SKM-1 (cell line): ENCODE results near the gene CCDC80.
"Not testable (repeated sequence)": the region's sequence is repeated elsewhere in the genome, so short reads cannot be mapped to it uniquely, and the experiment has no call there.

Experiments
- DNase-seq: peaks from one replicate; lab custom pipeline; 2025; ENCODE audit not compliant: unreplicated experiment; lab: John Stamatoyannopoulos, UW

Gene CCDC80

DNA sequence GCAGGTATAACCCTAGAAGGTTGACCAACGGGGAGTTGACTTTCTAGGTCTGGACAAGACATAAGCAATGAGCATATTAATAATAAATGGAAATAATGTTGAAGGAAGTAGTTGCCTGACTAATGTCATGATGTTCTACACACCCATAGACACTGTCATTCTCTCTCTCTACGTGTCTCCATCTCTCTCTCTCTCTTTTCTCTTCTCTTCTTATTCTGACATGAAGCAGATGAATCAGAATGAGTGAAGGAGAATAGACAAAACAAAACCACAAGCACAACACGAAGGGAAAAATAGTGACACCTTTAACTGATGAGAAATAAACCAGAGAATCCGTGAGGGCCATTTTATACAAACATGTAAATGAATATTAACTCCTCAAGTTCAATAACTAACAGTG, 26.7 kb upstream of the CCDC80 start:
- no peak for DNase-seq

DNA sequence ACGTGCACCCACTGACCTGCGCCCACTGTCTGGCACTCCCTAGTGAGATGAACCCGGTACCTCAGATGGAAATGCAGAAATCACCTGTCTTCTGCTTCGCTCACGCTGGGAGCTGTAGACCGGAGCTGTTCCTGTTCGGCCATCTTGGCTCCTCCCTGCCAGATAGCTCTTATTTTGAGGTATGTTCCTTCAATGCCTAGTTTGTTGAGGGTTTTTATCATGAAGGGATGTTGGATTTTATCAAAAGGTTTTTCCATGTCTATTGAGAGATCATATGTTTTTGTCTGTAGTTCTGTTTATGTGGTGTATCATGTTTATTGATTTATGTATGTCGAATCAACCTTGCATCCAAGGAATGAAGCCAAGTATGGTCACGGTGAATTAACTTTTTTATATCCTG, 24.1 kb upstream of the CCDC80 start:
- not testable (repeated sequence) for DNase-seq

DNA sequence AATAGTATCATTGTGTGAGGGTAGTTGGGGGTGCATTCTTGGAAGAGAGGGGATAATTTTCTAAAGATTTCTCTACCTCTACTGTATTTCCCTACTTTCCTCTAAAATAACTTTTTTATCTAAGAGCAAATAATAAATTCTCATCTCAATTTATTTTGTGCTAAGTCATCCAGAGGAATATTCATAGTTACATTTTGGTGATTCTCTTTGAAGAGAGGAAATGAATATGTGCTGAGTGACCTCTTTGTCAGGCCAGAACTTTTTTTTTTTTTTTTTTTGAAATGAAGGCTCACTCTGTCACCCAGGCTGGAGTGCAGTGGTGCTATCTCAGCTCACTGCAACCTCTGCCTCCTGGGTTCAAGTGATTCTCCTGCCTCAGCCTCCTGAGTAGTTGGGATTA, 15.1 kb upstream of the CCDC80 start:
- DNase-seq: no peak

DNA sequence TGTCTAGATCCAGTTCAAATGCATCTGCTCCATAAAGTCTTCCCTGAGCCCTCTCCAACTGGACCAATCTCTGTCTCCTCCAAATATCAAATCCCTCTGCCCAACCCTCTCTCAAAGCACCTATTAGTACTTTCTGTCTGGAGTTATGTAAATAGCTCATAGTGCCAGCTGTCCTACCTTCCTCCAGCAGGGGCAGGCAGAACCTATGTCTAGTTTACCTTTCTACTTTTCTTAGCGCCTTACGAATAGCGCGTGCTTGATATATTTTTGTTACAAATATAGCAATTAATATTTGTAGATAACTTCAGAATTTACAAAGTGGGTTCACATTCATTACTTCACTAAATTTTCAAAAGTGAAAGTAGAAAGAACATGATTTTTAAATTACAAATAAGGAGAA, 14.0 kb upstream of the CCDC80 start:
- no peak for DNase-seq

DNA sequence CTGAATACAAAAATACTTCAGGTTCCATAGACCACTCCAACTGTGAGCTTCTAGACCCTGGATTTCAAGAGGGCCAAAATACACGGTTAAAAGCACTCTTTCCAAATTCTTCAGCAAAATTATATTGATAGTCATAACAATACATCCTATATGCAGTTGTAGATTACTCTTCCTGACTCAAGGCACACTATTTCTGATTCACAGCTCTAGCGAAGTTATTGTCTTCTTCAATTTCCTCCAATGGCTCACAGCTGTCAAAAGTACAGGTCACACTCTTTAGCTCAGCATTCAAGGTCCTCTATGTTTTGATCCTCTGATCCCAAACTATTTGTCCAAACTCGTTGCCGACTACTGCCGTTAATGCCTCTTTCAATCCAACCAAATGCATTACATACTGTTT, 13.5 kb upstream of the CCDC80 start:
- no peak for DNase-seq

DNA sequence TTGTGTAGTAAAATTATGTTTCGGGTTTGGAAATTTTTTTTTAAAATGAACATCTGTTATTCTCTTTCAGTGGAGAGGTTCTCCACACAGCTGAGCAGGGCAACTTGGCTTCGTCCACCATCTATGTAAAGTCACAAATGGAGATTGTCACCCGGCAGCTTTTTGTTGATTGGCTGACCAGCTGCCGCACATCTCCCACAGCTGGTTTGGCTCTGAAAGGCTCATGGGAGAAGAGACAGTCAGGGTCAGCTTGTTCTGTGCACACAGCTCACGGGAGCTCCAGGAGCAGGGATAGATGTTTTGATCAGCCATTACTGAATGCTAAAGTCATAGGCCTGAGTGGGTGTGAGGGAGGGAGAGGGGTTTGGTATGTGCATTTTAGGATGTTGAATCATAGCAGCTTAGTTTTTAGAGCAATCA, 12.9 kb upstream of the CCDC80 start:
- no peak for DNase-seq

DNA sequence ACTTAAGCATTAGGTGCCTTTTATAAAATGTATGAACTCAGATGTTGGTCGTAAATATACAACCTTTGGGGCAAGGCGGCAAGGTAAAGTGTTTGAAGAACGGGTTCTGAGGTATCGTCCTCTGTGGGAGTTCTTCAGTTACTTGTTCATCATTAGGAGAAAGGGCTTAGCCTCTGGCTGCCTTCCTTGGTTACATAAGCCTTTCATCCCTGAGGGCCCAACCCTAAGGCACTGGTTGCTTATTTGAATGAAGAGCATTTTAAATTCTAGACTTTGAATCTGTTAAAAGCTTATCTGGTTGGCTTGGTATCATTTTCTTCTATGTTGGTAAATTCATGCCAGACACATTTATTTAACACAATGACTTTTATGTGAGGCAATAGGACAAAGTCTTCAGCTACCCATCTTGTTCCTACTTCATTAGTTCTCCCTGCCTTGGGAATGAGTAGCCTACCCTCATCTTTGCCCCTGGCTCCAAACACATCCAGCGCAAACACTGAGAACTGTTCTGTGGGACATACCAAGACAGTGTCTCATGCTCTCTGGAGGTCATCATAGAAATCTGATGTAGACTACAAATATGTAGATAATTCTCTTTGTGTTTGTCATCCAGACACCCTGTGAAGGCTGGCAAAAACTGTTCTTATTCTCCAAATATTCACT, 12.4 kb upstream of the CCDC80 start:
- DNase-seq: no peak

DNA sequence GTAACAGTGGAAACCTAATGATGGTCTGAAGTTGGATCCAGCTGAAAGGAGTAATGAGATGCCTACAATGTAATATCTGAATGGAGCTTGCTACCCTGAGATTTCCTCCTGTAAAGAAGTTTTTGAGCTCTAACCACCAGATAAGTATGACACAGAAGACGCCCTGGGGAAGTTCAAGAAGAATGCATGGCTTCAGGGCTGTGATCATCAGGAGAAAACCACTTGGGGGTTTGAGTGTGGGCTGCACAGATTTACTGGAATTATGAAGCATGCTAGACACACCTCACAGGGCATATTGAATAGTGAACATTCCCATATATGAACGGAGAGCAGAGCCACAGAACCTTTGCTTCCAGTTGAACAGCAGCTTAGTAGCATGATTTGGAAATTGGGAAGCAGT, 10.6 kb upstream of the CCDC80 start:
- no peak for DNase-seq

DNA sequence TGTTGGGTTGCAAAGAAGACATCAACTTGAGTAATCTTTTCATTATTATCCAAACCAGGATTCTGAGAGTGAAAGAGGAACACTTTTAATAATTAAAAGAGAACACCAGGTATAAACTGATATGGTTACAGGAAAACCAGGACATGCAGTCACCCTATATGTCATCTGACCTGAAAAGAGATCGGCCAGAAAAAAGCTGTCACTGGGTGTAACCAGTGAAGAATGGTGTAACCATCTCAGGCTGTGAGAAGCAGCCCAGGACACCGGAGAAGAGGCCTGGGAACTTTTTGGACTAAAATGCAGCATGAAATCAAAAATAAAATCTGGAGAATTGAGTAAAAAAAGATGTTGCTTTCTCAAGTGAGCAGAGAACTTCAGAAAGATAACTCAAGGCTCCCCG, 10.1 kb upstream of the CCDC80 start:
- no peak for DNase-seq

DNA sequence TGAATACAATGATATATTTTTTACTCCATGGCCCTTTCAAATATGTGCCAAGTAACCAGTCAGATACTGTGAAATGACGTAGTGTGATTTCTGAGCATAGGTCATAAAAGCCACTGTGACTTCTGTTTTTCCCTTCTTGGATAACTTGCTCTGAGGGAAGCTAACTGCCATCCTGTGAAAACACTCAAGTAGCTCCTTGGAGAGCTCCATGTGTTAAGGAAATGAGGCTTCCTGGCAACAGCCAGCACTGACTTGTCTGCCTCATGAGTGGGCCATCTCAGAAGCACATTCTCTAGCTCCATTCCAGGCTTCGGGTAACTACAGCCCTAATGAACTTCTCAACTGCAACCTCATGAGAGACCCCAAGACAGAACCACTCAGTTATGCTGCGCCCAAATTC, 9.5 kb upstream of the CCDC80 start:
- no peak for DNase-seq

DNA sequence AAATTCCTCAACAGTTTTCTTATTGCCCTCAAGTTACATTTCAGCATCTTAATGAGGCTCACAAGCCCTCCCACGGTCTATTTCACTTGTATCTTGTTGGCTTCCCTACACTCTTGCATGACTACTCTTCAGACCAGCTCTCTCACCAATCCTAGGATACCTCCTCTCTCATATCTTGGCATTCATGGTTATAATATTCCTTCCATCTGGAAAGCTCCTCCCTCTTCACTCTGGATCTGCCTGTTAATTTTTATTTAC, 8.5 kb upstream of the CCDC80 start:
- DNase-seq: no peak

DNA sequence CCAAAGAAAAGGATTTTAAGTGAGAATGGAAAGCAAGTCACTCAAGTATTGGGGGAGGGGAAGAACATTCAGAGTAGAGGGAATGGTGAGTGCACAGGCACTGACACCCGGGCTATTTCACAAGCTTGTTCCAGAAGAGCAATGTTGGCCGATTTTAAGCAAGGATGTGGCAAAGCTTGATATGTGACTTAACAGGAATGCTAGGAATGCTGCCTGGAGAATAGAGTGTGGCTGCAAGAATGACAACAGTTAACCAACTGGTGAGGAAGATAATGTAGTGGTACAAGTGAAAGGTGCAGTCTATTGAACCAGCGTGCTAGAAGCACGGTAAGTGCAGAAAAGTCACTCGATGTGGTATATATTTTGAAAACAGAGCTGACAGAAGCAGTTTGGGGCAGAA, 6.2 kb upstream of the CCDC80 start:
- no peak for DNase-seq

DNA sequence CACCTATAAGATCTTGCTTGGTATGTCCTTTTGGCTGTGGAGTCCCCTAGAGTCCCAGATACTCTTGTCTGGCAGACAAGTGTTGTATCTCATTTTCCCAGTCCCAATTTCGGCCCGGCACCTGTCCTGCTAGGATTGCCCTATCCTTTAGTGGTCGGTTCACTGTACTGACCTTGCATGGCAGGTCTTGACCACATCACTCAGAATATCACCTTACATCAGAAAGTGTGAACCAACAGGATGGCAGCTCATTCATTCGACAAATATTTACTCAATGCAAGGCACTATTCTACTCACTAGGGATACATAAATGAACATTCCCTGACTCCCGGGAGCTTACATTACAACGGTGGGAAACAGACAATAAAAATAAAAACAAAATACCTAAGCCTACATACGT, 5.7 kb upstream of the CCDC80 start:
- DNase-seq: no peak

DNA sequence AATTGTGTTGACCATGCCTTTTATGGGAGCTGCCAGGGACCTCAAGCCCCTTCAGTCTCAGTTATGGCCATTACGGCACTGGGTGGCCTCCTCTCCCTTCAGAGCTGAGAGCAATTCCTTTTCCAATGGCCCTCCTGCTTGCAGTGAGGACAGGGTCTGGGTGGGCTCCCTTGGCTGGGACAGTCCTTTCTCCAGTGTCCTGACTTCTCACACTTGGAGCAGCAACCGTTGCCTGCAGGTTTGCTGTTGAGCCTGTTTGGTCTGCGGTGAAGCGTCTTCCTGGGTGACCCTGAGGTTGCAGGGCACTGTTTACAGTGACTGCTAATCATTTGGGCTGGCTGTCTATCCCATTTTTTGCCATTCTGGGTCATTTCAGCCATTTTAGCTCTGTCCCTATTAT, 3.5 kb upstream of the CCDC80 start:
- no peak for DNase-seq

DNA sequence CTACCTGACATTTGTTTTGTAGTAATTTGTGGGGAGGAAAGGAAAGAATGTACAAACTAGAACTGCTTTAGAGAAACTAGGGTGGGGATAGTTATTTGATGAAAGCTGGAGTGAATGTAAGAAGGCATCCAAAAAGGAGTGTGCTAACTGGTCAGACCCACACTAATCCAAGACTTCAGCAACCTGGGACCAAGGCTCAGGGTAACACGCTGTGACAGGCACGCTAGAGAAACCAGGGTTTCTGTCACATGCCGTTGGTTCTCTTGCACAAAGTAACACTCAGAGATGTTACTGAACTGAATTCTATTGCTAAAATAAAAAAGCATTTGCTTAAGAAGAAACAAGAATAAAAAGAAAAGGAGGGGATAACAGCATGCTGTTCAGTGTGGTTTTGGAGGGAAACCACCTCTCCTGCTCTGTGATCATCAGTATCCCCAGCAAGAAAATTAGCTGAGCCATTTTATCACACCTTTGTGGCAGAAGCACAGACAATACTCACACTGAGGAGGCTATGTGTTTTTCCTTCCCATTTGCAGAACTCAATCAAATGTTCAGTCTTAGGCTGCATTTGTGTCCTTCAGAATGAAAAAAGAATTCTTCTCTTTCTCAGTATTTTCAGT, 2.8 kb upstream of the CCDC80 start:
- DNase-seq: no peak

DNA sequence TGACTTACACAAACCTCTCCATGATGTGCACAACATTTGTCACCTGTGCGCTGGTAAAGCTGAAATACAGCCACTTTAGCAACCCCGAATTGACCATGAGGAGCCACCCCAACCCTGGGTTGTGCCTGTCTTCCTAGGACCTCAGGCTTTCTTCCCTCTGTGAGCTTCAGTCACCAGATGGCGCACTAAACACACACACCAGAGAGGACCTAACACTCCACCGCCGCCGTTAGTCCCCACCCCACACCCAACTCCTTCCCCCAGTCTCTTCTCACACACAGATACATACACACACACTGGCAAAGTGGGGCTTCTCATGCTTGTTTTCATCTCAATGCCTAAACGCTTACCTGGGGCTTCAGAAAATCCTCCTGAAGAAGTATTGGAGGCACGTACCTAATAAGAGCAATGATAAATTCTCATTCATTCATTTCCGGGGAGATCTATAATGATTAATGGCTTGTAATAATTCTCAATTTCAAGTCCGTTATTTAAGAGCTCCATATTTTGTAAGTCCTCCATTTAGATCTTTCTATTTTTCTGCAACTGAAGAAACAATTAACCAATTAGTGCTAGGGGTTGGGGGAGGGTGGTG, 2.1 kb upstream of the CCDC80 start:
- peak; percentile 54 for DNase-seq

DNA sequence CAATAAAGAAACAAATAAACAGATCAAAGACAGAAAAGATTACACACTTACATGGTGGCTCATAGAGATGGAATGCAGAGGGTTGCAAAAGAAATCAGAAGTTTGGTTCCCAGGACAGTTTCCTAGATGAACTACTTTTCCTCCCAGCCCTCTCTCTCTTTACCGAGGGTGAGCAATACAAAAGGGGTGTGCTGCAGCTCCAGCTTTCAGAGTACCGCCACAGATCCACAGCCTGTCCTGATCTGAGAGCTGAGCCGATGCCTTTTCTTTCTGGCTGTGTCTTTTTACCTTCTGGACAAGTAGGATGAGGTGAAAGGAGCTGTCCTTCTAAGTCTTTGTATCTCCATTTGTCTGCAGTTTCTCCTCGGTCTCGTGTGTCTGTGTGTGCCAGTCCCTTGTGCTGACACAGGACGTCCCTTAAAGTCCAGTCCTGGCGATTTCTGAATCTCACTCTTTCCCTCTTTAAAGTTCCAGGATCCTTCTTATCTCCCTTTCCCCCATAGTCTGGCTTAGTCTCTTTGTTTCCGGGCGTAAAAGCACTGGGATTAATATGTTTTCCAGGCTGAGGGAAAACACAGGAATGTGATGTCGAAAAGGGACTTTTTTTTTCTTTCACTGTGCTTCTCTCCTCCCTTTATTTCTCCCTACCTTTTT, 540 bp downstream of the CCDC80 start:
- DNase-seq: no peak

DNA sequence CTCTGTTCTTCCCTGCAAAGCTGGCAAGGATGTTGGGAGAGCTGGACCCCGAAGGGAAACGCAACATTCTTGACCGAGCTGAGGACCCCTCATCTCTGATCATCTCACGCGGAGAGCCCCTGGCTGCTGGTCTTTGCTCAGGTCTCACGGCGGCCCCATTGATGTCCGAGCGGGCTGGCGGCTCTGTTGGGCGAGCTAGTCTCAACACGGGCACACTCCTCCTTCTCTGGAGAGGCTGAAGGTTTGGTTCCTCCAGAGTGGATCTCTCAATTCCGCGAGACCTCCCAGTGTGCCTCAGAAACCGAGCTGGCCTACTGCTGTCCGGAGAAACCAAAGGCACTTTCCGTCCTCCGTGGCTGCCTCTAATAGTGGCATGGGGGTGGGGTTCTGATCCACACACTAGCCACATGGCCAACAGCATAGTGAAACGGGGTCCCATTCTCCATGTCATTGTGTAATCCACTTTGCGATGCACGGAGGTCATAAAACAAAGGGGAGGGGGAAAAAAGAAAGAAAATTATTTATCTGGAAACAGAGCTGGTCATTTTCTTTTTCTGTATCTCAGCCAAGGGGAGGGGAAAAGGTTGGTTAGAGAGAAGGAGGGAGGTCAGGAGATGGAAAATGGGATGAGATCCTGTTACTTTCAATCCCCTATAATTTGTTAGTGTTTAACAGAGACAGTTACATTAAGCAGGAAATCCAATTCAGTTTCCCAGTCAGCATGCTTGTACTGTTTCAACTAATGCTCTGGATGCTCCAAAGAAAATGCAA, 1.3 kb downstream of the CCDC80 start:
- no peak for DNase-seq

DNA sequence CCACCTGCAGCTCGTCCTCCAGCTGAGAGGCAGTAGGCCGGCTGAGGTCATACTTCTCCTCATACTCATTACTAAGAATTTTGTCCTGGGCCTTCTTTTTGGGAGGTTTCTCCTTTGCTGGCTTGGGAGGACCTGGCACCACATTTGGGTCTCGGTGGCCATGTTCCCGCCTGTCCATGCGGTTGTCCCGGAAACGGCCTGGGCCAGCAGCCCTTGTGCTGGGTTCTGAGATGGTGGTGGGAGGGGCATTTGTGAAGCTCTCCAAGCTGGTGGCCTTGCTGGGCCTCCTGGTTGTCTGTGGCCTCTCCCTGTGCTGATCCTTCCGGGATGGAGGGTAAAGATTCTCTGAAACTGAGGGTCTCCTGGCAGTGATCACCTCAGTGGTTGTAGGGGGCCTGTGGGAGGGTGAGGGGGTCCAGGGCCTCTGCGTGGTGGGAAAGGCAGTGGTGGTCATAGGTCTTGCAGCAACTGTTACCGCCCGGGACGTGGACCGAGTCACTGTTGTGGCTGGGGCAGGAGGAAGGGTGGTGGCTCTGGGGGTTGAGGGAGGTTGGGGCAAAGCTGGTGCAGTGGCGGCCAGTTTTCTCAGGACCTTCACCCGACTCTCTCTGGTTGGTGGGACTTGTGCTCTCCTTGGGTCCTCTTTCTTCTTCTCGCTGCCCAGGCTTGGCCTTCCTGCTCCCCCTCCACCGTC, 2.5 kb downstream of the CCDC80 start:
- no peak for DNase-seq

DNA sequence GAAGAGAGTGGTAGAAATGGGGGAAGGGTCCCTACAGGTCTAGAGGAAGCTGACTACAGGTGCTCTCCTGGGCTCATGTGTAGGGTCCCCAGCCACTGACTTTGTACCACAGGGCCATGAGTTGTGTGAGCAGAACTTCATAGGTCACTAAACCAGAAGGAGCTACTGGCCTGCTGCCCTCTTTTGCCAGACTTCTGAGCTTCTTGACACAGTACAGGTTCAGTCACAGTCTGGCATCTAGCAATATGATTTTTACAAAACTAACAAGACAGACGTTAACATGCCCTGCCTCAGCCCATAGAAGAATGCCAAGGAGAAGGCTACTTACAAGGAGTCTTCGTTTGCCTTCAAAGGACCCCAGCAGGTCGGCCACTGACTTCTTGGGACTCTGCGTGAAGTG, 3.2 kb downstream of the CCDC80 start:
- DNase-seq: no peak

DNA sequence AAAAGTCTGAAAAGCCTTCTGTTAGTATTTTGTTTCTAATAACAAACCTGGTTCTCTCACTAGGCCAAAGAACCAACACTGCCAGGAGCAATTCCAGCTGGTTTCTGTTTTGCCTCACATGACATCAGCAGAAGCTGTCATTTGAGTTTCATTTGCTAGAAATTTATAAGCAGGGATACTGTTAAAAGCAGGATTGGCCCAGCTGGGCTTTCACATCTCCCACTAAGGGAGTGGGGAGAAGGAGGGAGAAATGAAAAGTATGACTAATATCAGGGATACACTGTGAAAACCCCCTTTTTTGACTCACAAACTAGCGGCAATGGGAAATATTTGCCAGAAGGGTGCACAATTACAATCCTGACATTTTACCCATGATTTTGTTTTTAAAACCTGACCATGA, 5.3 kb downstream of the CCDC80 start:
- DNase-seq: no peak
